H1 (cell line): ENCODE measurements around the gene HDGFL3.

Source experiments
- FOSL1 ChIP-seq: IDR thresholded peaks from 2 replicates; pipeline ENCODE4 v1.6.1; 2011; ENCODE audit warnings: mild to moderate bottlenecking, low read depth, low read length, moderate library complexity; ENCODE audit not compliant: insufficient read depth
- KDM5A ChIP-seq: fragments of 200-600 bp; IDR thresholded peaks from 2 replicates; pipeline ENCODE4 v1.7.1; 2012; ENCODE audit warnings: mild to moderate bottlenecking, low read length, inconsistent platforms, mixed read lengths
- TBP ChIP-seq: IDR thresholded peaks from 2 replicates; pipeline ENCODE4 v1.6.1; 2011; ENCODE audit warnings: low read depth, low read length, improper control_type of control experiment
- TF ChIP-seq, protein P1 (sequence below), 3 experiments: IDR thresholded peaks; 1 replicate in 2 of 3; 2 replicates in 1 of 3; pipeline versions ENCODE4 v1.5.1 to v1.6.1; 2011; ENCODE audit warnings: low read length in 3 of 3, mild to moderate bottlenecking in 3 of 3, inconsistent platforms in 2 of 3, low read depth in 1 of 3, moderate library complexity in 1 of 3; ENCODE audit not compliant: insufficient read depth in 1 of 3; ENCODE audit errors: control extremely low read depth in 1 of 3

DNA sequence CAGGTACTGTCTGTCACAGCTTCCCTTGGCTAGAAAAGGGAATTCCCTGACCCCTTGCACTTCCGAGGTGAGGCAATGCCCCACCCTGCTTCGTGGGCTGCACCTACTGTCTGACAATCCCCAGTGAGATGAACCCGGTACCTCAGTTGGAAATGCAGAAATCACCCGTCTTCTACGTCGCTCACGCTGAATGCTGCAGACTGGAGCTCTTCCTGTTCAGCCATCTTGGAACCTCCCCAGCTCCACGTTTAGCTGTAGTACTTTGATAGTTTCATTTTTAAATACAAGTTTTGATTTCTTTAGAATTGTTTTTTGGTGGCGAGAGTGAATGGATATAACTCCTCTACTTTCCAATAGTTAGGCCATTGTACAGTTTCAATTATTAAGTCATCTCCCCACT is 17.8 kb upstream of the HDGFL3 start:
- TF ChIP-seq KDM5A (no peak), FOSL1 (no peak), TBP (no peak)
- TF ChIP-seq, protein P1, sequence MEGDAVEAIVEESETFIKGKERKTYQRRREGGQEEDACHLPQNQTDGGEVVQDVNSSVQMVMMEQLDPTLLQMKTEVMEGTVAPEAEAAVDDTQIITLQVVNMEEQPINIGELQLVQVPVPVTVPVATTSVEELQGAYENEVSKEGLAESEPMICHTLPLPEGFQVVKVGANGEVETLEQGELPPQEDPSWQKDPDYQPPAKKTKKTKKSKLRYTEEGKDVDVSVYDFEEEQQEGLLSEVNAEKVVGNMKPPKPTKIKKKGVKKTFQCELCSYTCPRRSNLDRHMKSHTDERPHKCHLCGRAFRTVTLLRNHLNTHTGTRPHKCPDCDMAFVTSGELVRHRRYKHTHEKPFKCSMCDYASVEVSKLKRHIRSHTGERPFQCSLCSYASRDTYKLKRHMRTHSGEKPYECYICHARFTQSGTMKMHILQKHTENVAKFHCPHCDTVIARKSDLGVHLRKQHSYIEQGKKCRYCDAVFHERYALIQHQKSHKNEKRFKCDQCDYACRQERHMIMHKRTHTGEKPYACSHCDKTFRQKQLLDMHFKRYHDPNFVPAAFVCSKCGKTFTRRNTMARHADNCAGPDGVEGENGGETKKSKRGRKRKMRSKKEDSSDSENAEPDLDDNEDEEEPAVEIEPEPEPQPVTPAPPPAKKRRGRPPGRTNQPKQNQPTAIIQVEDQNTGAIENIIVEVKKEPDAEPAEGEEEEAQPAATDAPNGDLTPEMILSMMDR (IDR thresholded peaks at IDR 0.05; ENCODE audit: control extremely low read depth in 1 of 3, insufficient read depth in 1 of 3, low read depth in 1 of 3, low read length in 3 of 3) = no peak
